ENCODE data around the gene TIPARP.

TIPARP gene

GRCh38 chr3:156678197-156678596 lies 3.8 kb downstream of the TIPARP start:
- H3K4me1 ChIP-seq (ENCODE audit: insufficient read depth, low read length, poor library complexity, severe bottlenecking), result peaks cover 74% of the 10 kb centered on the region
- H3K79me2 ChIP-seq (ENCODE audit: insufficient read depth, low read length), result peaks cover 74% of the 10 kb centered on the region
- peaks cover 71% of the 10 kb centered on the region for H4K20me1 ChIP-seq (ENCODE audit: insufficient read depth, low read length, poor library complexity, severe bottlenecking)

GRCh38 chr3:156680243-156680914 lies 6.0 kb downstream of the TIPARP start:
- peaks cover 7% of the 10 kb centered on the region; the same call in 1 of the 2 replicates for H3K36me3 ChIP-seq (ENCODE audit: insufficient read depth, low read length)
- TF ChIP-seq EZH2phosphoT487 (IDR thresholded peaks at IDR 0.05; ENCODE audit: borderline replicate concordance) (no peak), CTCF (conservative IDR thresholded peaks at IDR 0.05; ENCODE audit: low read length) (no peak)
- H3K27me3 ChIP-seq (ENCODE audit: insufficient read depth, low read length, poor library complexity, severe bottlenecking), result no peaks in the 10 kb centered on the region
- no peaks in the 10 kb centered on the region for H3F3A ChIP-seq (ENCODE audit: low read depth)
- H3K4me1 ChIP-seq (ENCODE audit: insufficient read depth, low read length, poor library complexity, severe bottlenecking), result peaks cover 83% of the 10 kb centered on the region
- H3K9me2 ChIP-seq (replicated peaks; ENCODE audit: low read depth, low read length), result no peaks in the 10 kb centered on the region
- H4K20me1 ChIP-seq (ENCODE audit: insufficient read depth, low read length, poor library complexity, severe bottlenecking), result peaks cover 80% of the 10 kb centered on the region
- H3K79me2 ChIP-seq (ENCODE audit: insufficient read depth, low read length), result peaks cover 83% of the 10 kb centered on the region
- peak overlapping the region; percentile 85 for H3K4me2 ChIP-seq (ENCODE audit: low read depth, low read length, poor library complexity, severe bottlenecking)
- peak overlapping the region; percentile 85 for H3K4me3 ChIP-seq (ENCODE audit: low read length, poor library complexity, severe bottlenecking)
- H3K9ac ChIP-seq (ENCODE audit: low read depth, low read length, poor library complexity, severe bottlenecking), result no peak overlapping the region
- H2AFZ ChIP-seq (ENCODE audit: low read length), result no peak overlapping the region
- no peaks in the 10 kb centered on the region for H3K9me3 ChIP-seq (ENCODE audit: insufficient read depth, low read depth, low read length)

More at GRCh38 chr3:156678197-156678596, 3.8 kb downstream of the TIPARP start:
- no peaks in the 10 kb centered on the region for H3F3A ChIP-seq (ENCODE audit: low read depth)
- no peak for TF ChIP-seq CTCF (conservative IDR thresholded peaks at IDR 0.05; ENCODE audit: low read length)
- no peak for TF ChIP-seq EZH2phosphoT487 (IDR thresholded peaks at IDR 0.05; ENCODE audit: borderline replicate concordance)
- H3K4me3 ChIP-seq (ENCODE audit: low read length, poor library complexity, severe bottlenecking), result peak overlapping the region; percentile 85
- no peak overlapping the region for H2AFZ ChIP-seq (ENCODE audit: low read length)
- H3K36me3 ChIP-seq (ENCODE audit: insufficient read depth, low read length), result peaks cover 7% of the 10 kb centered on the region; the same call in 1 of the 2 replicates
- H3K4me2 ChIP-seq (ENCODE audit: low read depth, low read length, poor library complexity, severe bottlenecking), result peak overlapping the region; percentile 85
- no peaks in the 10 kb centered on the region for H3K9me3 ChIP-seq (ENCODE audit: insufficient read depth, low read depth, low read length)
- H3K9ac ChIP-seq (ENCODE audit: low read depth, low read length, poor library complexity, severe bottlenecking), result no peak overlapping the region
- H3K9me2 ChIP-seq (replicated peaks; ENCODE audit: low read depth, low read length), result no peaks in the 10 kb centered on the region
- no peaks in the 10 kb centered on the region for H3K27me3 ChIP-seq (ENCODE audit: insufficient read depth, low read length, poor library complexity, severe bottlenecking)

GRCh38 chr3:156681002-156681401 lies 6.6 kb downstream of the TIPARP start:
- H3K4me1 ChIP-seq (ENCODE audit: insufficient read depth, low read length, poor library complexity, severe bottlenecking), result peaks cover 84% of the 10 kb centered on the region
- H3K79me2 ChIP-seq (ENCODE audit: insufficient read depth, low read length), result peaks cover 77% of the 10 kb centered on the region
- H2AFZ ChIP-seq (ENCODE audit: low read length), result no peak overlapping the region
- no peaks in the 10 kb centered on the region for H3K9me2 ChIP-seq (replicated peaks; ENCODE audit: low read depth, low read length)
- H4K20me1 ChIP-seq (ENCODE audit: insufficient read depth, low read length, poor library complexity, severe bottlenecking), result peaks cover 79% of the 10 kb centered on the region
- H3K9ac ChIP-seq (ENCODE audit: low read depth, low read length, poor library complexity, severe bottlenecking), result no peak overlapping the region
- no peaks in the 10 kb centered on the region for H3F3A ChIP-seq (ENCODE audit: low read depth)
- H3K36me3 ChIP-seq (ENCODE audit: insufficient read depth, low read length), result peaks cover 7% of the 10 kb centered on the region; the same call in 1 of the 2 replicates
- H3K27me3 ChIP-seq (ENCODE audit: insufficient read depth, low read length, poor library complexity, severe bottlenecking), result no peaks in the 10 kb centered on the region
- H3K4me2 ChIP-seq (ENCODE audit: low read depth, low read length, poor library complexity, severe bottlenecking), result peak overlapping the region; percentile 85
- H3K4me3 ChIP-seq (ENCODE audit: low read length, poor library complexity, severe bottlenecking), result peak overlapping the region; percentile 85
- TF ChIP-seq CTCF (conservative IDR thresholded peaks at IDR 0.05; ENCODE audit: low read length), result no peak
- no peak for TF ChIP-seq EZH2phosphoT487 (IDR thresholded peaks at IDR 0.05; ENCODE audit: borderline replicate concordance)
- no peaks in the 10 kb centered on the region for H3K9me3 ChIP-seq (ENCODE audit: insufficient read depth, low read depth, low read length)
